Lower lobe of right lung (tissue), 2 donors: ENCODE data around the gene NUBPL. TPM values are rescaled to one million over a fixed set of nuclear protein-coding genes. Genes with fewer than 3 reads are reported as not detected.

Experiments
- ATAC-seq, 2 donors: fragments of 200-7000 bp; cut with Tn5 transposase; one replicate each; pipeline ENCODE4 v1.9.1; 2020 to 2022; ENCODE audit warnings: mild to moderate bottlenecking in 2 of 2, moderate library complexity in 2 of 2
- DNase-seq: peaks from one replicate; pipeline ENCODE4 v3.0.0-alpha.2; 2020
- H3K27ac ChIP-seq: fragments of 200-600 bp; one replicate; pipeline ENCODE4 v1.8.0; 2022
- H3K27me3 ChIP-seq: fragments of 200-600 bp; one replicate; pipeline ENCODE4 v1.8.0; 2022; ENCODE audit warnings: low read depth
- H3K36me3 ChIP-seq: fragments of 200-600 bp; one replicate; pipeline ENCODE4 v1.8.0; 2022; ENCODE audit warnings: mild to moderate bottlenecking
- H3K4me1 ChIP-seq: fragments of 200-600 bp; one replicate; pipeline ENCODE4 v1.8.0; 2022
- H3K4me3 ChIP-seq: fragments of 200-600 bp; one replicate; pipeline ENCODE4 v1.8.0; 2022; ENCODE audit warnings: mild to moderate bottlenecking
- H3K9me3 ChIP-seq: fragments of 200-600 bp; one replicate; pipeline ENCODE4 v1.8.0; 2022
- intact Hi-C: fragments of 100-400 bp; cut with DNase I; formaldehyde crosslinking; loops from one replicate; pipeline ENCODE4 v1.11.0; 2022
- total RNA-seq: library from RNA; stranded (reverse); fragmentation: NEBNext Ultra II Directional; extraction: Animal tissue kit (Norgen Biotek cat#: 25700); gene quantifications from one replicate; pipeline ENCODE4 v1.2.1, GENCODE V29; 2021
- TF ChIP-seq, protein P1 (sequence below): fragments of 200-600 bp; IDR thresholded peaks from one replicate; pipeline ENCODE4 v1.8.0; 2022; ENCODE audit warnings: antibody characterized with exemption, mild to moderate bottlenecking
- donor health status: DM: no; HTN: yes; CAD: no; lungs with severe emphysema.

The NUBPL gene
- total RNA-seq, 1 donor from 2014 or later = 8.6 TPM

- ATAC-seq (no peak), DNase-seq (no peak)
- Histone ChIP-seq H3K9me3 (no peaks in the 10 kb centered on the region), H3K4me3 (no peak overlapping the region), H3K36me3 (peaks cover 3% of the 10 kb centered on the region), H3K4me1 (peaks cover 21% of the 10 kb centered on the region), H3K27ac (no peak overlapping the region), H3K27me3 (no peaks in the 10 kb centered on the region)
- TF ChIP-seq, protein P1, sequence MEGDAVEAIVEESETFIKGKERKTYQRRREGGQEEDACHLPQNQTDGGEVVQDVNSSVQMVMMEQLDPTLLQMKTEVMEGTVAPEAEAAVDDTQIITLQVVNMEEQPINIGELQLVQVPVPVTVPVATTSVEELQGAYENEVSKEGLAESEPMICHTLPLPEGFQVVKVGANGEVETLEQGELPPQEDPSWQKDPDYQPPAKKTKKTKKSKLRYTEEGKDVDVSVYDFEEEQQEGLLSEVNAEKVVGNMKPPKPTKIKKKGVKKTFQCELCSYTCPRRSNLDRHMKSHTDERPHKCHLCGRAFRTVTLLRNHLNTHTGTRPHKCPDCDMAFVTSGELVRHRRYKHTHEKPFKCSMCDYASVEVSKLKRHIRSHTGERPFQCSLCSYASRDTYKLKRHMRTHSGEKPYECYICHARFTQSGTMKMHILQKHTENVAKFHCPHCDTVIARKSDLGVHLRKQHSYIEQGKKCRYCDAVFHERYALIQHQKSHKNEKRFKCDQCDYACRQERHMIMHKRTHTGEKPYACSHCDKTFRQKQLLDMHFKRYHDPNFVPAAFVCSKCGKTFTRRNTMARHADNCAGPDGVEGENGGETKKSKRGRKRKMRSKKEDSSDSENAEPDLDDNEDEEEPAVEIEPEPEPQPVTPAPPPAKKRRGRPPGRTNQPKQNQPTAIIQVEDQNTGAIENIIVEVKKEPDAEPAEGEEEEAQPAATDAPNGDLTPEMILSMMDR = no peak
- intact Hi-C loops = no loop called here
Observed at GRCh38 chr14:31566456-31566855, 5.3 kb downstream of the NUBPL start.

GRCh38 chr14:31567655-31568054 lies 6.5 kb downstream of the NUBPL start:
- intact Hi-C loops = no loop called here
- H3K9me3 ChIP-seq = no peaks in the 10 kb centered on the region
- TF ChIP-seq, protein P1 = no peak
- H3K36me3 ChIP-seq = peaks cover 3% of the 10 kb centered on the region
- ATAC-seq (no peak), DNase-seq (no peak)
- no peaks in the 10 kb centered on the region for H3K27me3 ChIP-seq
- peaks cover 15% of the 10 kb centered on the region for H3K4me1 ChIP-seq
- peak overlapping the region; percentile 28 for H3K27ac ChIP-seq
- no peak overlapping the region for H3K4me3 ChIP-seq

- ATAC-seq (no peak), DNase-seq (no peak)
- intact Hi-C loops = no loop called here
- no peaks in the 10 kb centered on the region for H3K9me3 ChIP-seq
- TF ChIP-seq, protein P1 = no peak
- H3K27ac ChIP-seq = peak overlapping the region; percentile 28
- H3K4me3 ChIP-seq = no peak overlapping the region
- H3K36me3 ChIP-seq = peaks cover 3% of the 10 kb centered on the region
- H3K4me1 ChIP-seq = peaks cover 15% of the 10 kb centered on the region
- H3K27me3 ChIP-seq = no peaks in the 10 kb centered on the region
Observed at GRCh38 chr14:31568161-31568560, 7.0 kb downstream of the NUBPL start.

- no peaks in the 10 kb centered on the region for H3K9me3 ChIP-seq
- peaks cover 3% of the 10 kb centered on the region for H3K36me3 ChIP-seq
- ATAC-seq = peak; percentile 51 to 84
- H3K27ac ChIP-seq = peak overlapping the region; percentile 28
- intact Hi-C loops = no loop called here
- H3K4me1 ChIP-seq = peaks cover 15% of the 10 kb centered on the region
- TF ChIP-seq, protein P1 = no peak
- no peak for DNase-seq
- no peak overlapping the region for H3K4me3 ChIP-seq
- no peaks in the 10 kb centered on the region for H3K27me3 ChIP-seq
Observed at GRCh38 chr14:31568671-31569070, 7.5 kb downstream of the NUBPL start.

DNA sequence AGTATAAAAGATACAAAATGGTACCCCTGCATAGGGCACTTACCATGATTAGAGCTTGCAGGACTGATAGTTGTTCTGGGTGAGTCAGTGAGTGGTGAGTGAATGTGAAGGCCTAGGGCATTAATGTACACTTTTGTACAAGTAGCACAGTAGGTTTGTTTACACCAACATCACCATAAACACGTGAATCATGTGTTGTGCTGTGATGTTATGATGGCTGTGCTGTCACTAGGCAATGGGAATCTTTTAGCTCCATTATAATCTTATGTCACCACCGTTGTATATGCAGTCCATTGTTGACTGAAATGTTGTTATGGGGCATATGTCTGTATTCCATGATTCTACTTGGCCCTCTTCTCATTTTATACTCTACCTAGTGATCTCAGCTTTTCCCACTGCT lies 11.8 kb downstream of the NUBPL start:
- Histone ChIP-seq H3K9me3 (no peaks in the 10 kb centered on the region), H3K4me3 (no peak overlapping the region), H3K36me3 (no peaks in the 10 kb centered on the region), H3K27ac (no peak overlapping the region), H3K4me1 (peaks cover 12% of the 10 kb centered on the region), H3K27me3 (no peaks in the 10 kb centered on the region)
- DNase-seq (no peak), ATAC-seq (no peak)
- intact Hi-C loops = no loop called here
- TF ChIP-seq, protein P1 = no peak

DNA sequence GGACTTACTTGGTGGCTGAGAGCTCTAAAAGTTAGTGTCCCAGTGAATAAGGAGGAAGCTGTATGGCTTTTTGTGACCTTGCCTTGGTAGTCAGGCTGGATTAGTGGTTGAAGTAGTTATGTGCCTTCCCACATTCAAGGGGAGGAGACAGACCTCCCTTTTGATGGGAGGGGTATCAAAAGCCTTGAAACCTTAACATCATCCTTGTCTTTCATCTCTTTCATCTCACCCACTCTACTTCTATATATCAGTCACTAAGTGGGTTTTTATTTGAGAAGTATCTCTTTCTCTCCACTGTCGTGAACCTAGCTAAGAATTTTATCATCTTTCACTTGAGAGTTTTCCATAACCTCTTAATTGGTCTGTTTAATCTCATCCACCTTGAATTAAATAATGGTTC lies 15.7 kb downstream of the NUBPL start:
- intact Hi-C loops = no loop called here
- ATAC-seq (no peak), DNase-seq (no peak)
- Histone ChIP-seq H3K9me3 (no peaks in the 10 kb centered on the region), H3K27me3 (no peaks in the 10 kb centered on the region), H3K4me3 (no peak overlapping the region), H3K4me1 (no peaks in the 10 kb centered on the region), H3K36me3 (no peaks in the 10 kb centered on the region), H3K27ac (no peak overlapping the region)
- TF ChIP-seq, protein P1 = no peak
